Upper lobe of left lung (tissue), 6 donors: ENCODE measurements around the gene PAPOLA. TPM values are rescaled to one million over a fixed set of nuclear protein-coding genes. Genes with fewer than 3 reads are reported as not detected.

Source experiments
- ATAC-seq, 2 donors: fragments of 200-7000 bp; cut with Tn5 transposase; one replicate each; pipeline ENCODE4 v1.9.1; 2022; ENCODE audit warnings: mild to moderate bottlenecking in 2 of 2, moderate library complexity in 2 of 2; ENCODE audit not compliant: low FRiP score in 2 of 2
- DNase-seq, 2 donors: peaks; one replicate each; pipeline ENCODE4 v3.0.0-alpha.2; 2019 to 2020
- H3K27ac ChIP-seq, 4 donors: fragments of 200-600 bp; sonication (generic); one replicate each; pipeline ENCODE4 v1.5.1; 2016 to 2019
- H3K27me3 ChIP-seq, 4 donors: fragments of 200-600 bp; sonication (generic); one replicate each; pipeline ENCODE4 v1.5.1; 2017 to 2019
- H3K36me3 ChIP-seq, 4 donors: fragments of 200-600 bp; sonication (generic); one replicate each; pipeline ENCODE4 v1.5.1; 2016 to 2019
- H3K4me1 ChIP-seq, 4 donors: fragments of 200-600 bp; sonication (generic); one replicate each; pipeline ENCODE4 v1.5.1; 2018 to 2019
- H3K4me3 ChIP-seq, 4 donors: fragments of 200-600 bp; sonication (generic); one replicate each; pipeline ENCODE4 v1.5.1; 2017 to 2019; ENCODE audit warnings: mild to moderate bottlenecking in 2 of 4, moderate library complexity in 1 of 4
- H3K9me3 ChIP-seq, 4 donors: fragments of 200-600 bp; sonication (generic); one replicate each; pipeline ENCODE4 v1.5.1; 2018 to 2019
- CTCF ChIP-seq, 6 experiments: fragments of 450-650 bp in 4 of 6; fragments of 200-600 bp in 2 of 6; sonication (generic) in 2 of 6; IDR thresholded peaks; one replicate each; pipeline ENCODE4 v1.5.1; 2016 to 2019; ENCODE audit warnings: antibody characterized with exemption in 6 of 6
- EP300 ChIP-seq, 4 donors: sonication (generic); formaldehyde crosslinking; IDR thresholded peaks; one replicate each; pipeline ENCODE4 v1.5.1; 2017; ENCODE audit warnings: antibody characterized with exemption in 4 of 4, control low read depth in 2 of 4
- POLR2A ChIP-seq, 4 donors: fragments of 450-650 bp; IDR thresholded peaks; one replicate each; pipeline ENCODE4 v1.5.1; 2016 to 2017; ENCODE audit warnings: antibody characterized with exemption in 4 of 4, mild to moderate bottlenecking in 2 of 4
- POLR2AphosphoS5 ChIP-seq, 2 donors: sonication (generic); formaldehyde crosslinking; IDR thresholded peaks; one replicate each; pipeline ENCODE4 v1.5.1; 2017; ENCODE audit warnings: antibody characterized with exemption in 2 of 2
- WGBS, 2 donors: methylation state at CpG; one replicate each; pipeline ENCODE4 v1.1.5; 2017 to 2018; 5-methylcytosine and 5-hydroxymethylcytosine counted together
- total RNA-seq, 6 donors: library from RNA; depleted of rRNA in 4 of 6; stranded (reverse); fragments of >200 nt in 4 of 6; gene quantifications; one replicate each; pipeline versions ENCODE4 v1.1.0 to v1.2.1, GENCODE V29; 2016 to 2021
- donor health status: DM: no; HTN: no; CAD: no; lungs with moderate emphysema.
- donor health status: DM: no; HTN: yes; CAD: no; lungs with severe emphysema.

Gene PAPOLA
- total RNA-seq, 6 donors from 2014 or later: 109 to 210 (median 137) TPM

- TF ChIP-seq CTCF (IDR thresholded peaks at IDR 0.05) (no peak), POLR2A (IDR thresholded peaks at IDR 0.05) (no peak), POLR2AphosphoS5 (IDR thresholded peaks at IDR 0.05) (no peak), EP300 (IDR thresholded peaks at IDR 0.05) (no peak)
- Histone ChIP-seq H3K27me3 (no peaks in the 10 kb centered on the region), H3K27ac (no peak overlapping the region), H3K36me3 (peaks cover 0 to 39% (median 7%) of the 10 kb centered on the region in 4 donors), H3K9me3 (no peaks in the 10 kb centered on the region), H3K4me1 (peaks cover 9 to 28% (median 17%) of the 10 kb centered on the region in 4 donors), H3K4me3 (no peak overlapping the region)
- no peak for DNase-seq
- ATAC-seq: no peak
- 89 to 95% methylated on average over 4 of the region's 4 CpGs for WGBS, 2 donors
Measured at GRCh38 chr14:96519970-96520369, 17.8 kb downstream of the PAPOLA start.

DNA sequence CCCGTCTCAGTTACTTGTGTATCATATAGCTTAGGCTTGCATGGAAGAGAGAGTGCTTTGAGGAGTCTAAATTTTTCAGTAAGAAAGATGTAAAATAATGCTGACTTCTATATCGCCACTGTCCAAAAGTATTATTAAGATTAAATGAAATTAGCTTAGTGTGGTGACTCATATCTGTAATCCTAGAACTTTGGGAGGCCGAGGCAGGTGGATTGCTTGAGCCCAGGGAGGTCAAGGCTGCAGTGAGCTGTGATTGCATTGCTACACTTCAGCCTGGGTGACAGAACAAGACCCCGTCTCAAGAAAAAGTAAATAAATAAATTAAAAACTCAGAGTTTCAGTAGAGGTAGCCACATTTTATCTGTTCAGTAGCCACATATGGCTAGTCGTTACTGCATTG lies 23.3 kb downstream of the PAPOLA start:
- DNase-seq: no peak
- WGBS, 2 donors: 91 to 93% methylated on average over 5 of the region's 5 CpGs
- ATAC-seq: no peak
- no peaks in the 10 kb centered on the region for H3K9me3 ChIP-seq
- no peak for TF ChIP-seq CTCF (IDR thresholded peaks at IDR 0.05)
- no peak for TF ChIP-seq POLR2A (IDR thresholded peaks at IDR 0.05)
- no peak for TF ChIP-seq EP300 (IDR thresholded peaks at IDR 0.05)
- no peak for TF ChIP-seq POLR2AphosphoS5 (IDR thresholded peaks at IDR 0.05)
- no peak overlapping the region for H3K4me3 ChIP-seq
- peaks cover 5 to 87% (median 20%) of the 10 kb centered on the region in 4 donors for H3K36me3 ChIP-seq
- no peaks in the 10 kb centered on the region for H3K4me1 ChIP-seq
- no peaks in the 10 kb centered on the region for H3K27me3 ChIP-seq
- H3K27ac ChIP-seq: no peak overlapping the region

- DNase-seq (no peak), ATAC-seq (no peak)
- no peak overlapping the region for H3K27ac ChIP-seq
- H3K4me3 ChIP-seq: no peak overlapping the region
- peaks cover 3 to 91% (median 14%) of the 10 kb centered on the region in 4 donors for H3K36me3 ChIP-seq
- H3K27me3 ChIP-seq: no peaks in the 10 kb centered on the region
- no peaks in the 10 kb centered on the region for H3K4me1 ChIP-seq
- TF ChIP-seq CTCF (IDR thresholded peaks at IDR 0.05) (no peak), POLR2AphosphoS5 (IDR thresholded peaks at IDR 0.05) (no peak)
- no peaks in the 10 kb centered on the region for H3K9me3 ChIP-seq
Measured at GRCh38 chr14:96532632-96533031, 30.4 kb downstream of the PAPOLA start.

- ATAC-seq (no peak), DNase-seq (no peak)
- peaks cover 3 to 59% (median 9%) of the 10 kb centered on the region in 4 donors for H3K36me3 ChIP-seq
- 94 to 100% methylated on average over 1 of the region's 1 CpG for WGBS, 2 donors
- no peaks in the 10 kb centered on the region for H3K27me3 ChIP-seq
- no peak overlapping the region for H3K4me3 ChIP-seq
- no peak overlapping the region for H3K27ac ChIP-seq
- H3K9me3 ChIP-seq: no peaks in the 10 kb centered on the region
- TF ChIP-seq POLR2AphosphoS5 (IDR thresholded peaks at IDR 0.05) (no peak), EP300 (IDR thresholded peaks at IDR 0.05) (no peak), CTCF (IDR thresholded peaks at IDR 0.05) (no peak), POLR2A (IDR thresholded peaks at IDR 0.05) (no peak)
- no peaks in the 10 kb centered on the region for H3K4me1 ChIP-seq
Measured at GRCh38 chr14:96536807-96537206, 34.6 kb downstream of the PAPOLA start.

DNA sequence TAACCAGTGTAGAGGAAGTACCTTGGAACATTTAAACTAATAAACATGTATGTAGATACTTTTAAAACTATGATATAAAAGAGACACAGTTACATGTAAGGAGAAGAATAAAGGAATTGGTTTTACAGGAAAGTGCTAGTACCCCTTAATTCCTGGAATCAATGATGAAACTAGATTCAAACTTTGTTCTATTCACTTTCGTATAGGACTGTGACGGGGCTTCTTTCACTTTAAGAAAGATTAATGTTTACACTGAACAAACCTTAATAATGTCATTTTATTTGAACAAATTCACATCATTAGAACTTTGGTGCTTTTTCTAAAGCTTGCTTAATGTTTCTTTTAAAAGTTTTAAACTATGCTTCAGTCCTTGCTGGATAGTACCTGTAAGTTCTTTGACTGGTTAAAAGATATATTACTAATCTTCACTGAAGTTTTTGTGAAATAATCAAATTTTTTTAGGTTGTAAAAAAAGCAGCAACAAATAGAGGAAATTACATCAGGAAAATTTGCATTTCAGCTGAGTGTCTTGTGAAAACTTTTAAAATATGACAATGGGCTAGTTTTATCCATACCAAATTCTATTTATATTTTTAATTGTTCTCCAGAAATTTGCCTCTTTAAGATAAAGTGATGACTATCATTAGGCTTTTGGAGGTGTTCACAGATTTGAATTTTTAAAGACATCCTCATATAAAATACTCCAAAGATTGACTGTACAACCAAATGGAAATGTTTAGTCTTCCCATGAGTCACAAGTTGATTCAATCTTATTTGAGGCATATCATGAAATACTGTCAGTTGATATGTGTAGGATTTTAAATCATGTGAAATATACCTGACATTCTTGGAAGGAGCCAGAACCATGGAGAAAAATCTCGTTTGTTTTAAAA lies 36.2 kb downstream of the PAPOLA start:
- Histone ChIP-seq H3K9me3 (no peaks in the 10 kb centered on the region), H3K36me3 (peaks cover 0 to 51% (median 5%) of the 10 kb centered on the region in 4 donors), H3K27ac (no peak overlapping the region), H3K4me1 (no peaks in the 10 kb centered on the region), H3K27me3 (no peaks in the 10 kb centered on the region), H3K4me3 (no peak overlapping the region)
- DNase-seq: no peak
- WGBS, 2 donors: 63 to 73% methylated on average over 3 of the region's 3 CpGs
- no peak for ATAC-seq
- TF ChIP-seq CTCF (IDR thresholded peaks at IDR 0.05) (no peak), EP300 (IDR thresholded peaks at IDR 0.05) (no peak), POLR2AphosphoS5 (IDR thresholded peaks at IDR 0.05) (no peak), POLR2A (IDR thresholded peaks at IDR 0.05) (no peak)
